HepG2 (cell line): ENCODE data around the gene RIN3. TPM values are rescaled to one million over a fixed set of nuclear protein-coding genes. Genes with fewer than 3 reads are reported as not detected.

Source experiments
- ATAC-seq: fragments of 200-7000 bp; cut with Tn5 transposase; 3 replicates; pipeline ENCODE4 v1.9.1; 2020; ENCODE audit warnings: mild to moderate bottlenecking, moderate library complexity
- BruUV-seq: library from RNA; stranded (reverse); fragments of 400-500 nt; replicated peaks from 2 replicates; lab custom pipeline; 2021; lab: Mats Ljungman, UMichigan
- CTCF ChIA-PET: fragments of 300-600 bp; formaldehyde crosslinking; extraction: SDS; loops from one replicate; lab custom pipeline; 2021; ENCODE audit warnings: low total read pairs, inconsistent platforms, low intra/inter-chr PET ratio; lab: Yijun Ruan, JAX
- POLR2A ChIA-PET: fragments of 350-600 bp; sonication (Branson Sonifier 250); formaldehyde crosslinking; loops from one replicate; lab custom pipeline; 2020; ENCODE audit warnings: antibody characterized with exemption, inconsistent platforms; lab: Yijun Ruan, JAX
- DNase-seq: peaks from one replicate; pipeline ENCODE4 v3.0.0-alpha.2; 2015; ENCODE audit warnings: low spot score
- FAIRE-seq: peaks from 3 replicates; lab custom pipeline; 2011; peaks lifted over from hg19 to GRCh38; lab: Jason Lieb, UNC
- H2AFZ ChIP-seq: one replicate; pipeline ENCODE4 v1.6.1; 2011; ENCODE audit warnings: low read length, inconsistent platforms
- H3K27ac ChIP-seq: fragments of 300-600 bp; 3 replicates; pipeline ENCODE4 v1.8.0; 2011; ENCODE audit warnings: mixed run types, mild to moderate bottlenecking, mixed read lengths, low read length, inconsistent platforms; ENCODE audit not compliant: insufficient read depth; ENCODE audit errors: extremely low read length
- H3K27me3 ChIP-seq, 2 experiments: fragments of 200-600 bp in 1 of 2; 2 replicates in 1 of 2; 3 replicates in 1 of 2; pipeline versions ENCODE4 v1.6.0 to v1.8.0; 2011; ENCODE audit warnings: low read length in 2 of 2, mild to moderate bottlenecking in 2 of 2, moderate library complexity in 2 of 2, inconsistent platforms in 1 of 2; ENCODE audit not compliant: insufficient read depth in 2 of 2, control insufficient read depth in 1 of 2
- H3K36me3 ChIP-seq, 2 experiments: fragments of 200-600 bp in 1 of 2; replicated peaks in 1 of 2; 2 replicates in 1 of 2; 3 replicates in 1 of 2; pipeline versions ENCODE4 v1.5.1 to v1.8.0; 2011; ENCODE audit warnings: low read length in 2 of 2, inconsistent platforms in 1 of 2; ENCODE audit not compliant: insufficient read depth in 2 of 2, control insufficient read depth in 1 of 2
- H3K4me1 ChIP-seq: 2 replicates; pipeline ENCODE4 v1.5.1; 2012; ENCODE audit warnings: low read length, inconsistent platforms; ENCODE audit not compliant: insufficient read depth
- H3K4me2 ChIP-seq: 2 replicates; pipeline ENCODE4 v1.6.0; 2011; ENCODE audit warnings: low read depth, low read length, inconsistent platforms
- H3K4me3 ChIP-seq, 3 experiments: fragments of 200-600 bp in 1 of 3; sonication (generic), shearing (Covaris generic) in 1 of 3; replicated peaks in 1 of 3; 2 replicates each; pipeline ENCODE4 v1.5.1; 2011 to 2016; ENCODE audit warnings: low read length in 3 of 3, inconsistent platforms in 2 of 3, low read depth in 2 of 3, mild to moderate bottlenecking in 2 of 3, control low read depth in 1 of 3, mixed read lengths in 1 of 3; ENCODE audit not compliant: insufficient read depth in 1 of 3
- H3K79me2 ChIP-seq: one replicate; pipeline ENCODE4 v1.6.1; 2011; ENCODE audit warnings: low read length, inconsistent platforms; ENCODE audit not compliant: insufficient read depth
- H3K9ac ChIP-seq: 2 replicates; pipeline ENCODE4 v1.6.0; 2011; ENCODE audit warnings: mild to moderate bottlenecking, low read depth, low read length, inconsistent platforms; ENCODE audit not compliant: insufficient read depth
- H3K9me3 ChIP-seq: 2 replicates; pipeline ENCODE4 v1.5.1; 2012; ENCODE audit warnings: mild to moderate bottlenecking, low read length
- H4K20me1 ChIP-seq: 2 replicates; pipeline ENCODE4 v1.6.0; 2011; ENCODE audit warnings: inconsistent platforms, mild to moderate bottlenecking, low read length, moderate library complexity; ENCODE audit not compliant: insufficient read depth
- CBX1 ChIP-seq: IDR thresholded peaks from one replicate; pipeline ENCODE4 v1.6.1; 2016; ENCODE audit warnings: antibody characterized with exemption, low read depth
- ERF ChIP-seq: IDR thresholded peaks from 2 replicates; pipeline ENCODE4 v1.6.1; 2018; ENCODE audit warnings: missing biosample characterization, missing genetic modification reagents
- PHB2 ChIP-seq: fragments of 450-650 bp; IDR thresholded peaks from 2 replicates; pipeline ENCODE4 v1.6.1; 2018; ENCODE audit not compliant: partially characterized antibody
- TGIF2 ChIP-seq: IDR thresholded peaks from 2 replicates; pipeline ENCODE4 v1.6.1; 2016; ENCODE audit warnings: control low read depth, missing compliant biosample characterization
- ZFP41 ChIP-seq: sonication (generic); formaldehyde crosslinking; IDR thresholded peaks from 2 replicates; pipeline ENCODE4 v1.4.0; 2020; ENCODE audit warnings: mild to moderate bottlenecking, missing genetic modification reagents, borderline replicate concordance
- ZKSCAN1 ChIP-seq: fragments of 150-350 bp; IDR thresholded peaks from 2 replicates; pipeline ENCODE4 v1.6.1; 2014; ENCODE audit warnings: low read length
- ZMYM4 ChIP-seq: sonication (generic); formaldehyde crosslinking; IDR thresholded peaks from 2 replicates; pipeline ENCODE4 v1.8.1; 2023; ENCODE audit warnings: mild to moderate bottlenecking, missing genetic modification reagents
- ZNF251 ChIP-seq: sonication (generic); formaldehyde crosslinking; IDR thresholded peaks from 2 replicates; pipeline ENCODE4 v1.9.0; 2021; ENCODE audit warnings: mild to moderate bottlenecking, missing genetic modification reagents
- ZNF253 ChIP-seq: sonication (generic); formaldehyde crosslinking; IDR thresholded peaks from 2 replicates; pipeline ENCODE4 v1.8.0; 2022; ENCODE audit warnings: mild to moderate bottlenecking, missing genetic modification reagents, borderline replicate concordance
- ZNF292 ChIP-seq: sonication (generic); formaldehyde crosslinking; IDR thresholded peaks from 2 replicates; pipeline ENCODE4 v1.8.1; 2022; ENCODE audit warnings: mild to moderate bottlenecking, low read depth, missing genetic modification reagents, borderline replicate concordance
- ZNF3 ChIP-seq: IDR thresholded peaks from 2 replicates; pipeline ENCODE4 v1.7.0; 2017; ENCODE audit warnings: inconsistent platforms
- ZNF383 ChIP-seq: sonication (generic); formaldehyde crosslinking; IDR thresholded peaks from 2 replicates; pipeline ENCODE4 v1.4.0; 2020; ENCODE audit warnings: missing genetic modification reagents, mild to moderate bottlenecking, borderline replicate concordance
- ZNF468 ChIP-seq: sonication (generic); formaldehyde crosslinking; IDR thresholded peaks from 2 replicates; pipeline ENCODE4 v1.8.0; 2022; ENCODE audit warnings: mild to moderate bottlenecking, moderate library complexity, missing genetic modification reagents
- ZNF530 ChIP-seq: sonication (generic); formaldehyde crosslinking; IDR thresholded peaks from 2 replicates; pipeline ENCODE4 v1.5.0; 2020; ENCODE audit warnings: low read depth, mild to moderate bottlenecking, missing genetic modification reagents
- ZNF720 ChIP-seq: sonication (generic); formaldehyde crosslinking; IDR thresholded peaks from 2 replicates; pipeline ENCODE4 v1.4.0; 2020; ENCODE audit warnings: missing genetic modification reagents
- WGBS: methylation state at CpG from one replicate; pipeline ENCODE4 v1.1.6; 2017; ENCODE audit warnings: low lambda C conversion rate; 5-methylcytosine and 5-hydroxymethylcytosine counted together
- in situ Hi-C: cut with HindIII; loops from 2 replicates; pipeline ENCODE4 v1.10.0; 2017; ENCODE audit warnings: low pct_unique_long_range_greater_than_20kb; ENCODE audit not compliant: extremely low pct_ligation_motif_present
- intact Hi-C: fragments of 100-400 bp; cut with micrococcal nuclease; formaldehyde crosslinking; loops from one replicate; pipeline ENCODE4 v1.10.0; 2022; ENCODE audit not compliant: unreplicated experiment
- polyA plus RNA-seq, 8 experiments: library from polyadenylated mRNA; depleted of rRNA in 3 of 8; stranded (reverse) in 7 of 8; unstranded in 1 of 8; fragments of >200 nt; fragmentation: Illumina TruSeq in 4 of 8; extraction: Trizol in 4 of 8; gene quantifications; 2 replicates each; pipeline versions ENCODE4 v1.2.1 to v1.2.3, GENCODE V29; 2011 to 2016; ENCODE audit warnings: low read depth in 4 of 8, missing spikeins in 1 of 8, mixed read lengths in 1 of 8; ENCODE audit not compliant: insufficient read depth in 1 of 8
- total RNA-seq, 5 experiments: library from RNA; depleted of rRNA; stranded (reverse); fragments of >200 nt; fragmentation: Illumina TruSeq; extraction: Trizol; gene quantifications; 2 replicates each; pipeline ENCODE4 v1.2.3, GENCODE V29; 2016; ENCODE audit warnings: low read depth in 1 of 5
- TF ChIP-seq, protein P1 (sequence below): sonication (generic); formaldehyde crosslinking; IDR thresholded peaks from 2 replicates; pipeline ENCODE4 v1.5.0; 2020; ENCODE audit warnings: mild to moderate bottlenecking, missing genetic modification reagents
- TF ChIP-seq, protein P2 (sequence below): sonication (generic); formaldehyde crosslinking; IDR thresholded peaks from 2 replicates; pipeline ENCODE4 v1.5.1; 2020; ENCODE audit warnings: missing genetic modification reagents, mild to moderate bottlenecking, borderline replicate concordance
- TF ChIP-seq, protein P3 (sequence below): sonication (generic); formaldehyde crosslinking; conservative IDR thresholded peaks from 2 replicates; pipeline ENCODE4 v1.8.0; 2022; ENCODE audit warnings: mild to moderate bottlenecking, moderate library complexity, missing genetic modification reagents

RIN3 gene
- total and polyA plus RNA-seq, 2 of the 13 experiments (the other 11 are each of a cell fraction or from before 2014, with no cell fraction given) = 2.3 to 3.6 TPM

DNA sequence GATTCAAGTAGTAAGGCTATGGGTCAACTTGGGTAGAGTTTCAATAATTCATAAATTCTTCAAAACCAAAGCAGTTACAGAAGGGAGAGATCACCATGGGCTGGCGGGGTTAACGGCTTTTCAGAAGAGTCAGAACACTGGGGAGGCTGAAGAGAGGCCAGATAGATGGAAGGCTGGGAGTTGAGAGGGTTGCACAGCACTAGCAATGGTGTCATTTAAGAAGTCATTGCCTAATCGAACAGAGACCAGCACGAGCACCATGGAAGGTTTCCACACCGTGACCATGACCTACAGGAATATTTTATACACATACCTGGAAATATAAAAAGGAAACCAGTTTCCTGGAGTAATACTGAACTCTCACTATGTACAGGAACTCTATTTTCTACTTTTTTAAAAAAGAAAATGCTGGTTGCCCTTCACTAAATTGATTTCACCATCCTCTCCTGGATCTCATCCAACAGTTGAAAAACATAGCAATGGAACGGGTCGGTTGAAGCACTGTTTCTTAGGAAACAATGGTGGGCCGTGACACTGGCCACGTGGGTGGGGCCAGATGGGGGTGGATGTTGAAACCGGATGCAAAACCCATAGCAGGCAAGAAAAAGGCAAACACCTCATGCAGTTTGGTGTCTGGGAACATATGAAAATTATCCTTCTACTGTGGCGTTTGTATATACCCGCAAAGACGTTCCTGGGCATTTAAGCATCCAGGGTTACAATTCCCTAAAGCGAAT lies 38.0 kb upstream of the RIN3 start (continued):
- no peak for TF ChIP-seq ZKSCAN1
- TF ChIP-seq ZNF253 (CRISPR knock-in tag) = no peak
- TF ChIP-seq, protein P1, sequence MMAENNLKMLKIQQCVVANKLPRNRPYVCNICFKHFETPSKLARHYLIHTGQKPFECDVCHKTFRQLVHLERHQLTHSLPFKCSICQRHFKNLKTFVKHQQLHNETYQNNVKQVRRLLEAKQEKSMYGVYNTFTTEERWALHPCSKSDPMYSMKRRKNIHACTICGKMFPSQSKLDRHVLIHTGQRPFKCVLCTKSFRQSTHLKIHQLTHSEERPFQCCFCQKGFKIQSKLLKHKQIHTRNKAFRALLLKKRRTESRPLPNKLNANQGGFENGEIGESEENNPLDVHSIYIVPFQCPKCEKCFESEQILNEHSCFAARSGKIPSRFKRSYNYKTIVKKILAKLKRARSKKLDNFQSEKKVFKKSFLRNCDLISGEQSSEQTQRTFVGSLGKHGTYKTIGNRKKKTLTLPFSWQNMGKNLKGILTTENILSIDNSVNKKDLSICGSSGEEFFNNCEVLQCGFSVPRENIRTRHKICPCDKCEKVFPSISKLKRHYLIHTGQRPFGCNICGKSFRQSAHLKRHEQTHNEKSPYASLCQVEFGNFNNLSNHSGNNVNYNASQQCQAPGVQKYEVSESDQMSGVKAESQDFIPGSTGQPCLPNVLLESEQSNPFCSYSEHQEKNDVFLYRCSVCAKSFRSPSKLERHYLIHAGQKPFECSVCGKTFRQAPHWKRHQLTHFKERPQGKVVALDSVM = peak; percentile 43; the same call in 1 of the 2 replicates
- TF ChIP-seq, all 625 proteins: peak for 10

DNA sequence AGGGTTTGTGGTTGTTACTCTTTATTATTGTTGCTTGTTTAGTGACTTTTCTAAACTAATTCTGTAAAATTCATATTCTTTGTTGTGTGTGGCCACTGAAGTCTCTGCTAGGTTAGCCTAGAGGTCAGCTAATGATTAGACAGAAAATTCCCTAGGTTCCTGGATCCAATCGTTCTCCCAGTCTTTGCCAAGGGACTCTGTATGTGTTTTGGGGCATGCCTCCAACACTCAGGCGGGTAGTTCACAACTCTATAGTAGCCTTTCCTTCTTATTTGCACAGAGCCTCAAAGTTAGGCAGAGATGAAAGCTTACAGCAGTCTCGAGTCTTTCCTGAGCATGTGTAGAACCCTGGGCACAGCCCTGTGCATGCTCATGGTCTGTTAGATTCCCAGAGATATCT lies 32.7 kb upstream of the RIN3 start:
- no TSS peak for BruUV-seq
- Histone ChIP-seq H3K27me3 (peaks cover 3 to 9% of the 10 kb centered on the region in 2 experiments; a peak in 3 of 5 replicates), H3K79me2 (no peaks in the 10 kb centered on the region), H3K9me3 (no peaks in the 10 kb centered on the region), H3K27ac (no peak overlapping the region), H3K4me1 (peaks cover 11% of the 10 kb centered on the region), H3K4me2 (no peak overlapping the region), H4K20me1 (no peaks in the 10 kb centered on the region), H3K4me3 (no peak overlapping the region), H3K36me3 (no peaks in the 10 kb centered on the region), H2AFZ (no peak overlapping the region), H3K9ac (no peak overlapping the region)
- no peak for FAIRE-seq
- in situ Hi-C loops = no loop called here
- intact Hi-C loops = no loop called here
- DNase-seq = no peak
- WGBS = 4% methylated on average over 2 of the region's 3 CpGs
- ChIA-PET CTCF (no interaction called here), POLR2A (interaction anchor here (0.8 kb wide), 1 partner anchor 23 kb away, joined by 3 read pairs; no protein-coding TSS in a partner anchor)
- no peak for TF ChIP-seq ZFP41 (CRISPR knock-in tag)
- no peak for TF ChIP-seq PHB2
- no peak for TF ChIP-seq ZNF251 (CRISPR knock-in tag)
- no peak for TF ChIP-seq ZNF292
- no peak for TF ChIP-seq ZNF383
- no peak for TF ChIP-seq ZMYM4 (CRISPR knock-in tag)
- TF ChIP-seq ZNF468 (CRISPR knock-in tag) = no peak
- TF ChIP-seq ERF (CRISPR knock-in tag) = no peak
- TF ChIP-seq TGIF2 (CRISPR knock-in tag) = no peak
- TF ChIP-seq ZNF3 (CRISPR knock-in tag) = no peak
- no peak for TF ChIP-seq ZNF530
- TF ChIP-seq, protein P2, sequence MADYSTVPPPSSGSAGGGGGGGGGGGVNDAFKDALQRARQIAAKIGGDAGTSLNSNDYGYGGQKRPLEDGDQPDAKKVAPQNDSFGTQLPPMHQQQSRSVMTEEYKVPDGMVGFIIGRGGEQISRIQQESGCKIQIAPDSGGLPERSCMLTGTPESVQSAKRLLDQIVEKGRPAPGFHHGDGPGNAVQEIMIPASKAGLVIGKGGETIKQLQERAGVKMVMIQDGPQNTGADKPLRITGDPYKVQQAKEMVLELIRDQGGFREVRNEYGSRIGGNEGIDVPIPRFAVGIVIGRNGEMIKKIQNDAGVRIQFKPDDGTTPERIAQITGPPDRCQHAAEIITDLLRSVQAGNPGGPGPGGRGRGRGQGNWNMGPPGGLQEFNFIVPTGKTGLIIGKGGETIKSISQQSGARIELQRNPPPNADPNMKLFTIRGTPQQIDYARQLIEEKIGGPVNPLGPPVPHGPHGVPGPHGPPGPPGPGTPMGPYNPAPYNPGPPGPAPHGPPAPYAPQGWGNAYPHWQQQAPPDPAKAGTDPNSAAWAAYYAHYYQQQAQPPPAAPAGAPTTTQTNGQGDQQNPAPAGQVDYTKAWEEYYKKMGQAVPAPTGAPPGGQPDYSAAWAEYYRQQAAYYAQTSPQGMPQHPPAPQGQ (CRISPR knock-in tag) = no peak
- TF ChIP-seq, protein P3, sequence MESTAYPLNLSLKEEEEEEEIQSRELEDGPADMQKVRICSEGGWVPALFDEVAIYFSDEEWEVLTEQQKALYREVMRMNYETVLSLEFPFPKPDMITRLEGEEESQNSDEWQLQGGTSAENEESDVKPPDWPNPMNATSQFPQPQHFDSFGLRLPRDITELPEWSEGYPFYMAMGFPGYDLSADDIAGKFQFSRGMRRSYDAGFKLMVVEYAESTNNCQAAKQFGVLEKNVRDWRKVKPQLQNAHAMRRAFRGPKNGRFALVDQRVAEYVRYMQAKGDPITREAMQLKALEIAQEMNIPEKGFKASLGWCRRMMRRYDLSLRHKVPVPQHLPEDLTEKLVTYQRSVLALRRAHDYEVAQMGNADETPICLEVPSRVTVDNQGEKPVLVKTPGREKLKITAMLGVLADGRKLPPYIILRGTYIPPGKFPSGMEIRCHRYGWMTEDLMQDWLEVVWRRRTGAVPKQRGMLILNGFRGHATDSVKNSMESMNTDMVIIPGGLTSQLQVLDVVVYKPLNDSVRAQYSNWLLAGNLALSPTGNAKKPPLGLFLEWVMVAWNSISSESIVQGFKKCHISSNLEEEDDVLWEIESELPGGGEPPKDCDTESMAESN = no peak
- TF ChIP-seq ZNF720 = no peak
- TF ChIP-seq CBX1 = no peak
- ATAC-seq = peak; percentile 48; the same call in 2 of the 3 replicates
